HCEC 1CT (cell line): Measurements from ENCODE around the gene ADAMTS10.
"Not testable (repeated sequence)": the region's sequence is repeated elsewhere in the genome, so short reads cannot be mapped to it uniquely, and the experiment has no call there.

ENCODE experiments used
- DNase-seq: peaks from one replicate; pipeline ENCODE4 v3.0.0-alpha.2; 2017

Gene ADAMTS10

DNA sequence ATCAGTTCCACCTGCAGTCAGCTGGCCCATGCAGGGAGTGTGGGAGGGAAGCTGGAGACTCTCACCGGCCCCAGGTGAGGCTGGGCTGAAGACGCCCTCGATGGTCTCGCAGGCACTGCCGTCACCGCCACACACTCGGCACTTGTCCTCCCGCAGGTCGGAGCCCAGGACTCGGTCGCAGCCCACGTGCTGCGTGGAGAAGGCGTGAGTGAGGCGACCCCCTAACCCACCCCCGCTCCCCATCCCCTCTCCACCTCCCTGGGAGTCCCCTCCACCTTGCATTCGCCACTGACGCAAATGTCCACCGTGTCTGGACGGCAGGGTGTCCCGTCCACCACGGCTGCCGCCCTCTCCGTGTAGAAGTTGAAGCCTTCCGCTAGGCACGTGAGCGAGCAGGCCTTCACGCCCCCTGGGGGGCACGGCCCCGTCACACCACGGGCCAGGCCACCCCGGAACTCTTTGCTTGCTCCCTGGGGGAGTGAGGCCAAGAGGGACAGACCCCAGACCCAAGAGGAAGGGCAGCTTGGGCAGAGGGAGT is 21.3 kb downstream of the ADAMTS10 start:
- no peak for DNase-seq

DNA sequence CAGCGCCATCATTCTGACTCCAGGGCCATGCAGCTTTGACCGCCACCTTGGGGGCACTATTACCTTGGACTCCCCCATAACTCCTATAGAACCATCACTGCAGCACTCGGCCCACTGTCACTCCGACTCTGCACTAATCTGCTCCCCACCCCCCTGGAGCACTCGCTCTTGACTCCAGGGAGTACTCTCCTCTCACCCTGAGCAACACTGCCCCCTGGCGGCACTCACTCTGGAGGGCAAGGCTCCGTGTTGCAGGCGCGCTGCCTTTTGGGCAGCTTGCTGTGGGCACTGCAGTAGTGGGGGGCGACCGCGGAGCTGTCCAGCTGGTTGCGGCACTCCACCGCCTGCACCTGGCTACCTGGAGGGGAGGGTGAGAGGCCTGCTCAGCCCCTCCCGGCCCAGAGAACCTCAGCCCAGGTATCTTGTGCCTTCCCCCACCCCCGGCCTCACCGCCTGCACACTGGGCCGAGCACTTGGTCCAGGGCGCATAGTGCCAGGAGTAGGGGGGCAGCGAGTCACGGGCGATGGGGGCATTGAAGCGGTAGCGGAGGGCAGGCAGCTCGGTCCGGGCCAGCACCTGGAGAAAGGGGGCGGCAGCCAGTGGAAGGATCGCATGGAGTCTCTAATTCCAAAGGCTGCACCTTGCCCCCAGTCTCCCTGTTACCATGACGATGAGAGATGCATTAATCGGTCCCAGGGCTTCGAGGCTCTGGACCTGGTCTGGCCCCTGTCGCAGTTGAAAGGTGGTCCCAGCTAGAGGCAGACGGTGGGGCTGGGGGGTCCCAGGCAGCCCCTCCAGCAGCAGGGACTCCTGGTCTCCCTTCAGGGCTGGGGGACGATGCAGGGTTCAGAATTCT is 24.4 kb downstream of the ADAMTS10 start:
- DNase-seq, result no peak

DNA sequence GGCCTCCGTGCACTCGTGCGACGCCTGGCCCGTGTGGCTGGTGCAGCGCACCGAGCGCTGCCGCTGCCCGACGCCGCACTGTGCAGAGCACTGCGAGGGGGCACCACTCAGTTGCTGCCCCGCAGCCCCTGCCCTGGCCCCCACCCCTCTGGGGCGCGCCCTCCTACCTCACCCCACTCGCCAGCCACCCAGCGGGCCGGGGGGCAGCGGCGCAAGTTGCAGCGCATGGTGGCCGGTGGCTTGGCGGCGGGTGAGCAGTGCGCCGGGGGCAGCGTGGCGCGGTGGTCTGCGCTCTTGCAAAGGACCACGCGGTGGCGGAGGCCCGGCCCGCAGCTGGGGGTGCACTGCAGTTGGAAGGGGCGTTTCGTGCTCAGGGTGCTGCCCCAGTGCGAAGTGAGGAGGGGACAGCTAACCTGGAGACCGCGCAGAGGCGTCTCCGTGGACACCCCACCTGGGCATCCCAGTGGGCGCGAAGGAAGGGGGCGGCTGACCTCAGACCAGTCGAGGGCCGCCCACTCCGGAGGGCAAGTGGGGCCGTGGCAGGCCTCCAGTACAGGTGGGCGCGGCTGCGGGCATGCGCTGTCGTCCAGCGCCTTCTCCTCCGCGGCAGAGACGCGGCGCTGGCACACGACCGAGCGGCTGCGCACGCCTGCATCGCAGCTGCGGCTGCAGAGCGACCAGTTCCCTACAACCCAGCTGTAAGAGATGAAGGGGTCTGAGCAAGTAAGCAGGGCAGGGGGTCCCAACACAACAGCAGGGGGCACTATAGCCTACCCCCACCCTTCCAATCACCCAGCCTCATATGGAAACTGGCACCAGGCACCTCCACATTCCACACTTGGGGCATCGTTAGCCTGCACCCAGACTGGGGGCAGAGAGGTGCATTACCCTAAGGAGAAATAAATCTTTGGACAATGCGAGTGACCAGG is 25.3 kb downstream of the ADAMTS10 start:
- no peak for DNase-seq

DNA sequence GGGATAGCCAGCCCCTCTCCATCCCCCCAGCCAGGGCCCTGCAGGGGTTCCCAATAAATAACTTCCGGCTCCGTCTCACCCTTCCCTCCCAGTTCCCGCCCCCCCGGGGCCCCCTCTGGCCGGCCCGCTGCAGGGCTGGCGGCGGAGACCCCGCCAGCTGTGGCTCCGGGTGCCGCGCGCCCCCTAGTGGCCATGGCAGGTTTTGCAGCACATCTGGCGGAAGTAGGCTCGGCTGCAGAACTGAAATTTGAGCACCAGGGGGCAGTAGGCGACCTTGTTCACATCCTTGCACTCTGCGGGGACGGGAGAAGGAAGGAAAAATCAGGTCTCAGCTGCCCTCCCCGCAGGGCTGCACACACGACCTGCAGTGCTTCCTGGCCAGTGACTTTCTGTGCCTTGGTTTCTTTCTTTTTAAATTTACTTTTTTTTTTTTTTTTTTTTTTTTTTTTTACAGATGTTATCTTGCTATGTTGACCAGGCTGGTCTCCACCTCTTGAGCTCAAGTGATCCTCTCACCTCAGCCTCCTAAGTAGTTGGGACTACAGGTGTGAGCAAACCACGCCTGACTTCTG is 29.7 kb downstream of the ADAMTS10 start:
- peak; percentile 53 for DNase-seq

DNA sequence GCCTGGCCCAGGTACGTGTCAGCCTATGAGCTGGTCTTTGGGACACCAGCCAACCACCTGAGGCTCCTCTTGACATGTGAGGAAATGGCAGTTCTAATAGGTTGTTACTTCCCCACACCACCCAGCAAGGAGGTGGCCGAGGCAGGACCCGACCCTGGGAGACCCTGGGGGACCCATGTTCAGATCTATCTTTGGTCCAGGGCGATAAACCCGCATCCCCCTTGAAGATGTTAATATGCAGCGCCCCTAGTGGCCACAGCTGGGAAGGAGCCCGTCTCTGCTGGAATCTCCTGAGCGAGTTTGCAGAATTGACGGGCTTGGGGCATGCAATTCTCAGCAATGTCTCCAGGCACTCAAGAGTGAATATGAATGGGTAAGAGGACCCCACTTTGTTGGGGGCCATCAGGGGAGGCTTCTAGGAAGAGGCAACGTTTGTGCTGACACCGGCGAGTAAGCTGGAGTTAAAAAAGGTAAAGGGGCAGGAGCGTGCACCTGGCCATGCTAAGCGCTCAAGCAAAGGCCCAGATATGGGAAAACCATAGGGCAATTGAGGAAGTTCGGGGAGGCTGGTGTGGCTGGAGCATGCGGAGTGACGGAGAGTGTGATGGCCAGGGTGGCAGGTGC is 31.8 kb downstream of the ADAMTS10 start:
- peak; percentile 42 for DNase-seq

DNA sequence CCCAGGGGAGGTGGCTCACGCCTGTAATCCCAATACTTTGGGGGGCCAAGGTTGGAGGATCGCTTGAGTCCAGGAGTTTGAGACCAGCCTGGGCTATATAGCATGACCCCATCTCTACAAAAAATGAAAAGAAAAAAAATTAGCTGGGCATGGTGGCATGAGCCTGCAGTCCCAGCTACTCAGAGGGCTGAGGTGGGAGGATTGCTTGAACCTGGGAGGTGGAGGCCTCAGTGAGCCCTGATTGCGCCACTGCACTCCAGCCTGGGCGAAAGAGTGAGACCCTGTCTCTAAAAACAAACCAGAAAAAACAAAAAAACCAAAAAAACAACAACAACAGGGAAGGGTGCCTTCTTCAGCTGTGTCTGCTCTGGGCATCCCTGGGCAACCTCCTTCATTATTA is 32.8 kb downstream of the ADAMTS10 start:
- no peak for DNase-seq

DNA sequence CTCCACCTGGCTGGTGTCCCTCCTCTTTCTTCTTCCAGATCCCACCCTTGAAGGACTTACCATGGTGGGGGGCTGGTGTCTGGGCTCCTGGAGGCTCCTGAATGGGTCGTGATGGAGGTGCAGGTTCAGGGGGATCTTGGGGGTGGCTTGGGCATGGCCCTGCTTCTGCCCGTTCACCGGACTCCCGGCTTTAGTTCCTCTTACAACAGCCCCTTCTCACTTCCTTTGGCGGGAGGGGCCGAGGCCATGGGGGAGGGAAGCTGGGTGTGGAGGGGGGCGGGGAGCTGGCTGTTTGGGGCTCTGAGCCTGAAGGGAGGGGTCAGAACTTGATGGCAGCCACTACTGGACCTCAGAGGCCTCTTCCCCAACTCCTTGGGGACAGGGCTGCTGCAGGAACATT is 33.3 kb downstream of the ADAMTS10 start, which contains the start of gene MYO1F:
MYO1F (minus strand) TSS at position 196 of the 400 bp plus-strand sequence; CDS start at position 63, 133 bp downstream.
- DNase-seq, result no peak

DNA sequence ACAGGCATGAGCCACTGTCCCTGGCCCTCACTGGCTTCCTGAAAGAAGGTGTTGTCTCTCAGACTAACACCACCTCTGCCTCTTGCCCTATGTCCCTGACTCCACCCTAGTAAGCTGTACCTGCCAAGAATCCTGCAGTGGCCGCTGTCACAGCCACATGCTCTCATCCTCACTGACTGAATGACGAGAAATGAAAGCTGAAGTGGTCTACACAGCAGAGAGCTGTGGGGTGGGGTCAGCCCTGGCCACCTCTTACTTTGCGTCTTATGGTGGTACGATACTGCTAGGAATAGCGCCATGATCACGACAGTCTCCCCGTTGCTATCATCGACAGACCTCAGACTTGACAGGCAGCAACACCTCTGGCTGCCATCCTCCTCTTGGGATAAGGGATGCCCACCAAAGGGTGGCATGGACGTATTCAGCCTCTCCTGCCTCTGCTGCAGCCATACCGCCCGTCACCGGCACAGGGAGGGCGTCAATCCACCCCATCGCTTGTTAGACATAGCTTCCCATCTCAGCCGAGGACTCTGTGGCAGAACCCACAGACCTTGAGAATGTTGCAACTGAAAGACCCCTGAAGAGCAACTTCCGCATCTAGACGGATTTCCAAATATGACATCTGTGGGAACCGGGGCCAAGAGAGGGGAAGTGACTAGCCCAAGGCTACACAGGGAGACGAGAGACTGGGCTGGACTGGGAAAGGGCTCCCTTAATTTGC is 34.1 kb downstream of the ADAMTS10 start:
- no peak for DNase-seq

DNA sequence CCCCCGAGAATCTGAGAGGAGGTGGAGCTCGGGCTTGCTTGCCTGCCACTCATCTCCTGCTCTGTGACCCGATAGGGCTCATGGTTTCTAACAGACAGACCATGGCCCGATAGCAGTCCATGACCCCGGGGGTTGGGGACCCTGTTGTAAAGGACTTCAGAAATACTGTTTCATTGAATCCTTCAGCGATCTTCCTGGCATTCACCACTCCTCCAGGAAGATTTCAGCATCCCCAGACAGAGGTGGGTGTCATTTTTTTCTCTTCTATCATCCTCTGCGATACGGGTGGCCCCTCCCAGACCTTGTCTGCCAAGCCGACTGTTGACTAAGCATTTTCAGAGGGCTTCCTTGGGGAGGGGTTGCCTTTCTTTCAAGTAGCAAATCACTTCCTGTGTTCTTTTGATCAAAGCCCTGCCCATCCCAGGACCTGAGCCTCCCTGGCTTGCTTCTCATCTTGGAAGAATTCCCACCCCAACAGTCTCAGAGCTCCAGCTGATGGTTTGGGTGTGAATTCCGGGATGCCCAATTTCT is 35.0 kb downstream of the ADAMTS10 start:
- DNase-seq, result no peak

DNA sequence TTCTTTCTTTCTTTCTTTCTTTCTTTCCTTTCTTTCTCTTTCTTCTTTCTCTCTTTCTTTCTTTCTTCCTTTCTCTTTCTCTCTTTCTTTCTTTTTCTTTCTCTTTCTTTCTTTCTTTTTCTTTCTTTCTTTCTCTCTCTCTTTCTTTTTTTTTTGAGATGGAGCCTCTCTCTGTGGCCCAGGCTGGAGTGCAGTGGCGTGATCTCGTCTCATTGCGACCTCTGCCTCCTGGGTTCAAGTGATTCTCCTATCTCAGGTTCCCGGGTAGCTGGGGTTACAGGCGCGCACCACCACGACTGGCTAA is 35.9 kb downstream of the ADAMTS10 start:
- not testable (repeated sequence) for DNase-seq

DNA sequence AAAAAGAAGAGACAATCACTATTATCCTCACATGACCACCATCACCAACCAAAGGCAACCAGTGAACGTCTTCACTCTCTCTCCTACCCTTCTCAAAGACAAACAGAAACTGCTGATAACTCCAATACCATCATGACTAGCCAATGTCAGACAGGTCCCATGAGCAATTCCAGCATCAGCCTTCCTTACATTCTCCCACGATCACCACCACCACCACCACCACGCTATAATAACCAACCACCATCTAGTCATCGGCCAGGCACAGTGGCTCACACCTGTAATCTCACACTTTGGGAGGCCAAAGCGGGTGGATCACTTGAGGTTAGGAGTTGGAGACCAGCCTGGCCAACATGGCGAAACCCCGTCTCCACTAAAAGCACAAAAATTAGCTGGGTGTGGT is 37.2 kb downstream of the ADAMTS10 start:
- no peak for DNase-seq

DNA sequence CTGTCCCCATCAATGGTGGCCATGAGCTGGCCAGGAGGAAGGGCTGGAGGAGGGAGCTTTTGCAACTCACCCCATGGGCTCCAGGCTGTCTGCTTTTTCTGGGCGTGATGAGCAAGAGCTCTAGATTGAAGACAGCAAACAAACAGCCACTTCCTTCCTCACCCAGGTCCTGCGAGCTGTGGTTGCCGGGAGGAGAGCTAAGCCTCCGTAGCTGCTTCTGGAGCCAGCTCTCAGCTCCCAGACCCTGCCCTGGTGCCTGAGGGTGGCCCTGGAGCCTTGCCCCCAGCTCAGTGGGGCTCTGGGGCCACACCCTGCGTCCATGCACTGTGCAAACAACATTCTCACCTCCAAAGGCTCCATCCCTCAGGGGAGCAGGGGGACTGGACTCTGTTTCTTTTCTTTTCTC is 39.5 kb downstream of the ADAMTS10 start:
- DNase-seq, result peak; percentile 36

DNA sequence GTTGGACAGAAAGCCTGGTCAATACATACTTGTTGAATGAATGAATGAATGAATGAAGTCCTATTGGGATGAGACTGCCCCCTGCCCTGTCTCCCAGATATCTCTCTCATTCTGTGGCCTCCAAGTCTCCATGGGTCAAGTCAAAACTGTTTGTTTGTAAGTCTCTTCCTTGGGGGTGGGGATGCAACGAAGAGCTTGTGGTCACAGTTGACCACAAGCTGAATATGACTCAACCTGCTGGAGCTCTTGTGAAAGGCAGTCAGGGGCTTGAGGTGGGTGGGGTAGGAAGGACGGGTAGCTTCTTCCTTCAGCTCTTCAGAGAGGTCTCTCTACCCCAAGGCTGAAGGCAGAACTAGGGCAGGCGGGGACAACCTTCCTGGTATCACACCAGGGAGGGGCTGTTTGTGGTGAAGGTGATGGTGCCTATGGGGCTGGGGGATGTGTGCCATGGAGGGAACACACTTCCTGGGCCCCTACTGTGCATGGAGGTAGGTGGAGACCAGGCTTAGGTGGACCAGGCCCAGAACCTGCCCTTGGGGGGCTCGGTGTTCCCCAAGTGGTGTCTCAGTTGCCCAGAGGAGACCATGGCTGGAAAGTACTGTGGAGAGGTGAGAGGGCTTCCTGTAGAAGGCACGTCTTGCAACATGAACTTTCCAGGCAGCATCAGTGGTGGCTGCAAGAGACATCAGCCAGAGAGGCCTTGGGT is 41.3 kb downstream of the ADAMTS10 start:
- peak; percentile 92 for DNase-seq

DNA sequence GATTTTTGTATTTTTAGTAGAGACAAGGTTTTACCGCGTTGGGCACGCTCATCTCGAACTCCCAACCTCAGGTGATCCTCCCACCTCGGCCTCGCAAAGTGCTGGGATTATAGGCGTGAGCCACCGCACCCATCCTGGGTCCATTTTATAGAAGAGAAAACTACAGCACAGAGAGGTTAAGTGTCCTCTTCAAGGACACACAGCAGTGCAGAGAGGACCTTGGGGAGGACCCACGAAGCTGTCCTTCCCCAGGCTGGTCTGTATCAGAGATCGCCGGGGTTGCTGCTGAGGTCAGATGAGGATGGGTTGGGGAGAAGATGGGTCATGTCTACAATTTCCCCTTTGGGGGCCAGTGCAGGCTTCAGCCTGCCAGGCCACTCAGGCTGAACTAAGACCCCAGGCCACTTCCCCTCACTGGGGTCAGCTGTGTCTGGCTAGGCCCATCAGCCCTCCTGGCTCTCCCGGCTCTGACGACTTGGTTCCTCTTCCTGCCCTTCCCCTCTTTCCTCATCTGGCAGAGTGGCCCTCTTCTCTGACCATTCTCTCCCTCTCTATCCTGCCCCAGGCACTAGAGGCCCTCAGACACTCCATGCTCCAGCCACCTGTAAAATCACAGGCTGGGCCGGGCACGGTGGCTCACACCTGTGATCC is 42.9 kb downstream of the ADAMTS10 start:
- DNase-seq, result no peak

DNA sequence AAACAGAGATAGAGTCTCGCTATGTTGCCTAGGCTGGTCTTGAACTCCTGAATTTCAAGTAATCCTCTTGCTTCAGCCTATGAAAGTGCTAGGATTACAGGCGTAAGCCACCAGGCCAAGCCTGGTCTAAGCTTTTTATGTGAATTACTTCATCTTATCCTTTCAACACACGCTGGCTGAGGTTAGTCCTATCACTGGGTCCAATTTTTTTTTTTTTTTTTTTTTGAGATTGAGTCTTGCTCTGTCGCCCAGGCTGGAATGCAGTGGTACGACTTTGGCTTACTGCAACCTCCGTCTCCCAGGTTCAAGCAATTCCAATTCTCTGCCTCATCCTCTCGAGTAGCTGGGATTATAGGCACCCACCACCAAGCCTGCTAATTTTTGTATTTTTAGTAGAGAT is 43.7 kb downstream of the ADAMTS10 start:
- no peak for DNase-seq

DNA sequence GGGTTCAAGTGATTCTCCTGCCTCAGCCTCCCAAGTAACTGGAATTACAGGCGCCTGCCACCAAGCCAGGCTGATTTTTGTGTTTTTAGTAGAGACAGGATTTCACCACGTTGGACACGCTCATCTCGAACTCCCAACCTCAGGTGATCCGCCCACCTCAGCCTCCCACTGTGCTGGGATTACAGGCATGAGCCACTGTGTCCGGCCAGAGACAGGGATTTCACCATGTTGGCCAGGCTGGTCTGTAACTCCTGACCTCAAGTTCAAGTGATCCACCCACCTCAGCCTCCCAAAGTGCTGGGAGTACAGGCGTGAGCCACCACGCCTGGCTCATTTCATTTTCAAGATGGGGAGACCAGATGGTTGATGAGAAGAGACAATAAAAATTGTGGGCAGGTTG is 45.6 kb downstream of the ADAMTS10 start:
- not testable (repeated sequence) for DNase-seq

DNA sequence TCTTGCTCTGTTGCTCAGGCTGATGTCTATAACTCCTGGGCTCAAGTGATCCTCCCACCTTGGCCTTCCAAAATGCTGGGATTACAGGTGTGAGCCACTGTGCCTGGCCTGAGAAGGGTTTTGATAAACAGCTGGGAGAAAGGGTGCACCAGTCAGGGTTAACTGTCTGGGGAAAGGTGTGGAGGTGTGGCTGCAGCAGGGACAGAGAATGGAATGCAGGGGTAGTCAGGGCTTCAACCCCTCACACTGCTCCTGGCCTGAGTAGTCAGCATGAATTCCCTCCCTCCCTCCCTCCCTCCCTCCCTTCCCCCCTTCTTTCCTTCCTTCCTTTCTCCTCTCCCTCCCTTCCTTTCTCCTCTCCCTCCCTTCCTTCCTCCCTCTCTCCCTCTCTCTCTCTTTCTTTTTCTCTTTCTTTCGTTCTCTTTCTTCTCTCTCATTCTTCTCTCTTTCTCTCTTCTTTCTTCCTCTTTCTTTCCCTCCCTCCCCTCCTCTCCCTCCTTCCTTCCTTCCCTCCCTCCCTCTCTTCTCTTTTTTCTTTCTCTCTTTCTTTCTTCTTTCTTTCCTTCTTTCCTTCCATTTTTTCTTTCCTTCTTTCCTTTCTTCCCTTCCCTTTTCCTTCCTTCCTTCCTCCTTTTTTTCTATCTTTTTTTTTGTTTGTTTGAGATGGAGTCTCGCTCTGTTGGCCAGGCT is 49.3 kb downstream of the ADAMTS10 start:
- no peak for DNase-seq

DNA sequence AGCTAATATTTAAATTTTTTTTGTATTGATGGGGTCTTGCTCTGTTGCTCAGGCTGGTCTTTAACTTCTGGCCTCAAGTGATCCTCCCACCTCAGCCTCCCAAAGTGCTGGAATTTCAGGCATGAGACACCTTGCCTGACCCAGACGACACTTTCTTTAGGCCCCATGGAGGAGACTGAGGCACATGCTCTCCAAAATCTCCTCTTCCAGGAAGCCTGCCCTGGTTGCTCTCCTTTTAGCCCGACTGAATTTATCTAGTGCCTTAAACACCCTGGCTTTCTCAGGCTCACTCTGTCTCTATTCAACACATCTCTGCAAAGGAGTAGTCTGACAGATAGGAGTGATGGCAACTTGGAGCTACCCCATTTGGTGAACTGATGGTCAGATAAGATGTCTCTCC is 52.2 kb downstream of the ADAMTS10 start:
- no peak for DNase-seq

DNA sequence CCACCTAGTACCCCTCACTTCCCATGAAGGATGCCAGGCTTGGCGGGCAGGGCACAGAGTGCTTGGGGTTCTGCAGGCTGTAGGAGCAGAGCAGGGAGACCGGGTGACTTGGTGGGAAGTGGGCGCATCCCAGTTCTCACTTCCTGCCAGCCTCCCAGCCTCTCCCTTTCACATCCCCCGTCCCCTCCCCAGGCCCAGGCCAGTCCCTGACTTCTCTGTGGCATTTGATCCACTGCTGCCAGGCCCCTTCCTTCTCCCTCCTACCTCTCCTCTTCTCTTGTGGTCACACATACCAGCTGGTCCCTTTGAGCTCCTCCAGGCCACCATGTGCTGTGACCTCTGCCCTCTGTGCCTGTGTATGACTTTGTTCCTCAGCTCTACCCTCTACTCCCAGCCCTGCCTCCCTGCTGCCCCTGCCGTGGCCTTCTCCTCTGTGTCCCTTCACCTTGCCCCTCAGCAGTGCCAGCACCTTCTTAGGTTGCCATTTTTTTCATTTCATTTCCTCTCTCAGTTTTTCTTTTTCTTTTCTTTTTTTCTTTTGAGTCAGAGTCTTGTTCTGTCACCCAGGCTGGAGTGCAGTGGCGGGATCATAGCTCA is 52.8 kb downstream of the ADAMTS10 start:
- DNase-seq, result no peak

DNA sequence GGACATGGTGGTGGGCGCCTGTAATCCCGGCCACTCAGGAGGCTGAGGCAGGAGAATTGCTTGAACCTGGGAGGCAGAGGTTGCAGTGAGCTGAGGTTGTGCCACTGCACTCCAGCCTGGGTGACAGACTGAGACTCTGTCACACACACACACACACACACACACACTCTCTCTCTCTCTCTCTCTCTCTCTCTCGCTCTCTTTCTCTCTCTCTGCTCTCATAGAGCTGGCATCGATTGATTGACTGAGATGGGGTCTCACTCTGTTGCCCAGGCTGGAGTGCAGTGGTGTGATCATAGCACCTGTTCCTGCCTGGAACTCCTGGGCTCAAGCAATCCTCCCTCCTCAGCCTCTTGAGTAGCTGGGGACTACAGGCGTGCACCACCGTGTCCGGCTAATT is 56.8 kb downstream of the ADAMTS10 start:
- not testable (repeated sequence) for DNase-seq
